IMR-90 (cell line): ENCODE results near the gene POLR1G.

Source experiments
- BHLHE40 ChIP-seq: fragments of 150-350 bp; IDR thresholded peaks from 2 replicates; pipeline ENCODE4 v1.6.1; 2016; ENCODE audit warnings: mild to moderate bottlenecking, low read depth, low read length
- CEBPB ChIP-seq: IDR thresholded peaks from 2 replicates; pipeline ENCODE4 v1.6.1; 2012; ENCODE audit warnings: low read depth, low read length, improper control_type of control experiment
- CTCF ChIP-seq: conservative IDR thresholded peaks from 2 replicates; pipeline ENCODE4 v1.5.1; 2012; ENCODE audit warnings: mild to moderate bottlenecking, low read depth, low read length, improper control_type of control experiment
- FOS ChIP-seq: fragments of 150-350 bp; IDR thresholded peaks from 2 replicates; pipeline ENCODE4 v1.6.1; 2016; ENCODE audit warnings: low read depth, low read length
- MAZ ChIP-seq: IDR thresholded peaks from 2 replicates; pipeline ENCODE4 v1.6.1; 2012; ENCODE audit warnings: low read depth, mild to moderate bottlenecking, low read length, improper control_type of control experiment, moderate library complexity, borderline replicate concordance
- MXI1 ChIP-seq: IDR thresholded peaks from 2 replicates; pipeline ENCODE4 v1.6.1; 2012; ENCODE audit warnings: low read depth, mild to moderate bottlenecking, low read length, moderate library complexity, borderline replicate concordance
- POLR2A ChIP-seq: IDR thresholded peaks from 2 replicates; pipeline ENCODE4 v1.6.1; 2012; ENCODE audit warnings: mild to moderate bottlenecking, low read depth, low read length
- RAD21 ChIP-seq: IDR thresholded peaks from 2 replicates; pipeline ENCODE4 v1.6.1; 2012; ENCODE audit warnings: low read length, improper control_type of control experiment
- TF ChIP-seq, protein P1 (sequence below): fragments of 150-350 bp; IDR thresholded peaks from 2 replicates; pipeline ENCODE4 v1.6.1; 2017; ENCODE audit warnings: mild to moderate bottlenecking, antibody characterized with exemption, low read length, low read depth
- TF ChIP-seq, protein P2 (sequence below): fragments of 150-350 bp; IDR thresholded peaks from 2 replicates; pipeline ENCODE4 v1.6.1; 2016; ENCODE audit warnings: low read depth, mild to moderate bottlenecking, low read length, moderate library complexity, borderline replicate concordance

- TF ChIP-seq MXI1 (no peak), CTCF (no peak), POLR2A (no peak), MAZ (no peak), RAD21 (no peak), BHLHE40 (no peak), CEBPB (no peak), FOS (no peak)
- TF ChIP-seq, protein P1, sequence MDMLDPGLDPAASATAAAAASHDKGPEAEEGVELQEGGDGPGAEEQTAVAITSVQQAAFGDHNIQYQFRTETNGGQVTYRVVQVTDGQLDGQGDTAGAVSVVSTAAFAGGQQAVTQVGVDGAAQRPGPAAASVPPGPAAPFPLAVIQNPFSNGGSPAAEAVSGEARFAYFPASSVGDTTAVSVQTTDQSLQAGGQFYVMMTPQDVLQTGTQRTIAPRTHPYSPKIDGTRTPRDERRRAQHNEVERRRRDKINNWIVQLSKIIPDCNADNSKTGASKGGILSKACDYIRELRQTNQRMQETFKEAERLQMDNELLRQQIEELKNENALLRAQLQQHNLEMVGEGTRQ, result no peak
- TF ChIP-seq, protein P2, sequence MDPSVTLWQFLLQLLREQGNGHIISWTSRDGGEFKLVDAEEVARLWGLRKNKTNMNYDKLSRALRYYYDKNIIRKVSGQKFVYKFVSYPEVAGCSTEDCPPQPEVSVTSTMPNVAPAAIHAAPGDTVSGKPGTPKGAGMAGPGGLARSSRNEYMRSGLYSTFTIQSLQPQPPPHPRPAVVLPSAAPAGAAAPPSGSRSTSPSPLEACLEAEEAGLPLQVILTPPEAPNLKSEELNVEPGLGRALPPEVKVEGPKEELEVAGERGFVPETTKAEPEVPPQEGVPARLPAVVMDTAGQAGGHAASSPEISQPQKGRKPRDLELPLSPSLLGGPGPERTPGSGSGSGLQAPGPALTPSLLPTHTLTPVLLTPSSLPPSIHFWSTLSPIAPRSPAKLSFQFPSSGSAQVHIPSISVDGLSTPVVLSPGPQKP, result no peak
These were observed 15.6 kb downstream of the POLR1G start for GRCh38 chr19:45421947-45422498.
